Measurements from ENCODE around the gene RRP9.

GRCh38 chr3:51927061-51927977 is 14.4 kb downstream of the RRP9 start:
- TF ChIP-seq YY1 (IDR thresholded peaks at IDR 0.05; ENCODE audit: insufficient read depth, insufficient read length): no peak
- no peak for TF ChIP-seq ZNF274 (IDR thresholded peaks at IDR 0.05; ENCODE audit: low read depth, low read length)

Measured in NT2/D1 (cell line).